ENCODE measurements around the gene MLANA. TPM values are rescaled to one million over a fixed set of nuclear protein-coding genes. Genes with fewer than 3 reads are reported as not detected.

Gene MLANA
- total and polyA plus RNA-seq, 3 experiments from 2014 or later, result not detected

DNA sequence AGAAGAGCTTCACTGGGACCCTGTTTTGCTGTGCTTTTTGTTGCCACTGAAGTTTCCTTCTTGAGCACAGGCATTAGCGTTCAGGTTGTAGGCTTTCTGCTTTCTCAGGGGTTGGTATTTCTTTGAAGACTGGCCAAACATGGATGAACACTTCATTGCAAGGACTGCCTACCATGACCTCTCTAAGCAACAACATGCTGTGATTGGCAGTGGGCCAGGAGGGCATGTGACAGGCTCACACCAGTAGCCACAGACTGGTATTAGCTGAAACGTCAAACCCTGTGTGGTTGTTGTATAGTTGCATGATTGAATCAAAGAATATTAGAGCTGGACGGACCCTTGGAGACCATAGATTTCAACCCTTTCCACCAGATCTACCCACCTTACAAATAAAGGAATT is 20.0 kb upstream of the MLANA start:
- no peaks in the 10 kb centered on the region for H3K9me3 Mint-ChIP-seq
- Histone ChIP-seq H3K9me3 (ENCODE audit: low read length) (no peaks in the 10 kb centered on the region), H3K27me3 (ENCODE audit: insufficient read depth, low read length, poor library complexity, severe bottlenecking) (no peaks in the 10 kb centered on the region), H3K4me3 (ENCODE audit: low read length) (no peak overlapping the region), H3K36me3 (ENCODE audit: insufficient read depth, low read length) (no peaks in the 10 kb centered on the region), H3K4me1 (ENCODE audit: insufficient read depth, low read length) (no peaks in the 10 kb centered on the region), H3K27ac (ENCODE audit: low read depth, low read length) (no peak overlapping the region)
- H3K36me3 Mint-ChIP-seq, result peaks cover 0 to 6% (median 3%) of the 10 kb centered on the region in 3 donors
- peak overlapping the region in 1 of 8 donors; percentile 68 for H3K27ac Mint-ChIP-seq
- H3K27me3 Mint-ChIP-seq, result no peaks in the 10 kb centered on the region
- DNase-seq, result no peak
- H3K4me1 Mint-ChIP-seq, result peaks cover 10 to 32% (median 19%) of the 10 kb centered on the region in 3 donors
- ChIA-PET CTCF (interaction anchor here (1.0 to 2.9 kb wide), 3 partner anchors 14 to 39 kb away, joined by 3 to 19 read pairs (median 3); partner anchors contain the start of gene ERMP1), POLR2A (no interaction called here)
- no peak overlapping the region for H3K4me3 Mint-ChIP-seq

DNA sequence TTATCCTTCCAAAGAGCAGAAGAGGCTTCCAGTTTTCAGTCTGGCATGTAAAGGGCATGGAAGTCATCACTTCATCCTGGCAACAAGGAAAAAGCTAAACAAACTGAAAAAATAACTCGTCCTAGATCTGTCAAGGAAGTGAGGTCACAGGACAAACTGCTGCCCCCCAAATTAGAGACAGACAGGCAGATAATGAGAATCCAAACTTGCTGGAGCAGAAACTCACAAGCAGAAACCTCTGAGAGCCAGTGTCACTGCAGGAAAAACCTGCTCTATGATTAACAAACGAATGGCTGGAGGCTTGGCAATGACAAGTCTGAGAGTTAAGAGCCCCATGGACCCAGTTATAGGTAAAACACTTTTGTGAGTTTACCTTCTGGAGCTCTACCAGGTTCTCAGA is 18.9 kb upstream of the MLANA start:
- no peaks in the 10 kb centered on the region for H3K9me3 Mint-ChIP-seq
- Histone ChIP-seq H3K9me3 (ENCODE audit: low read length) (no peaks in the 10 kb centered on the region), H3K27me3 (ENCODE audit: insufficient read depth, low read length, poor library complexity, severe bottlenecking) (no peaks in the 10 kb centered on the region), H3K36me3 (ENCODE audit: insufficient read depth, low read length) (no peaks in the 10 kb centered on the region), H3K4me3 (ENCODE audit: low read length) (no peak overlapping the region), H3K27ac (ENCODE audit: low read depth, low read length) (no peak overlapping the region), H3K4me1 (ENCODE audit: insufficient read depth, low read length) (no peaks in the 10 kb centered on the region)
- no peak overlapping the region for H3K27ac Mint-ChIP-seq
- no peak overlapping the region for H3K4me3 Mint-ChIP-seq
- peaks cover 10 to 32% (median 19%) of the 10 kb centered on the region in 3 donors for H3K4me1 Mint-ChIP-seq
- POLR2A ChIA-PET, result no interaction called here
- no peaks in the 10 kb centered on the region for H3K27me3 Mint-ChIP-seq
- no peak for DNase-seq
- H3K36me3 Mint-ChIP-seq, result peaks cover 0 to 6% (median 3%) of the 10 kb centered on the region in 3 donors
- CTCF ChIA-PET, result no interaction called here

DNA sequence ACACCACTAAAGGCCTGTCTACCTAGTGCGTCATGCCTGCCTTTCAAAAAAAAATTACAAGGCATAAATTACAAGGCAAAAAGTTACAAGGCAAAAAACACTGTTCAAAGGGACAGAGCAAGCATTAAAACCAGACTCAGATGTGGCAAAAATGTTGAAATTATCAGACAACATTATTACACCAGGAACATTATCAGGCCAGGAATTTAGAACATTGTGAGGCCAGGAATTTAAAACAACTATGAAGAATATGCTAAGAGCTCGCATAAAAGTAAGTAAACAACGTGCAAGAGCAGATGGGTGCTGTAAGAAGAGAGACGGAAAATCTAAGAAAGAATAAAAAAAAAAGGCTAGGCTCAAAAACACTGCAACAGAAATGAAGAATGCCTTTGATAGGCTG is 18.2 kb upstream of the MLANA start:
- ChIA-PET POLR2A (no interaction called here), CTCF (no interaction called here)
- H3K27ac Mint-ChIP-seq, result no peak overlapping the region
- H3K27ac ChIP-seq (ENCODE audit: low read depth, low read length), result no peak overlapping the region
- DNase-seq, result no peak
- peaks cover 0 to 6% (median 3%) of the 10 kb centered on the region in 3 donors for H3K36me3 Mint-ChIP-seq
- H3K9me3 ChIP-seq (ENCODE audit: low read length), result no peaks in the 10 kb centered on the region
- H3K27me3 ChIP-seq (ENCODE audit: insufficient read depth, low read length, poor library complexity, severe bottlenecking), result no peaks in the 10 kb centered on the region
- H3K4me3 Mint-ChIP-seq, result no peak overlapping the region
- no peaks in the 10 kb centered on the region for H3K27me3 Mint-ChIP-seq
- no peaks in the 10 kb centered on the region for H3K4me1 ChIP-seq (ENCODE audit: insufficient read depth, low read length)
- no peak overlapping the region for H3K4me3 ChIP-seq (ENCODE audit: low read length)
- H3K4me1 Mint-ChIP-seq, result peaks cover 10 to 32% (median 19%) of the 10 kb centered on the region in 3 donors
- no peaks in the 10 kb centered on the region for H3K36me3 ChIP-seq (ENCODE audit: insufficient read depth, low read length)
- H3K9me3 Mint-ChIP-seq, result no peaks in the 10 kb centered on the region

DNA sequence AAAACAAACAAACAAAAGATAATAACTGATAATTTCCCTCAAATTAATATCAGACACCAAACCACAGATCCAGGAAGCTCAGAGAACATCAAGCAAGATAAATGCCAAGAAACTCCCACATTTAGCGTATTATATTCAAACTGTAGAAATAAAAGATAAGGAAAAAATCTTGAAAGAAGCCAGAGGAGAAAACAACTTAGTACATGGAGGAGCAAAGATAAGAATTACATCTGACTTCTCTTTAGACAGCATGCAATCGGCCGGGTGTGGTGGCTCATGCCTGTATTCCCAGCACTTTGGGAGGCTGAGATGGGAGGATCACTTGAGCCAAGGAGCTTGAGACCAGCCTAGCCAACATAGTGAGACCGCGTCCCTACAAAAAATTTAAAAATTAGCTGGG is 17.2 kb upstream of the MLANA start:
- Mint-ChIP-seq H3K9me3 (no peaks in the 10 kb centered on the region), H3K27ac (peak overlapping the region in 1 of 8 donors; percentile 58), H3K4me1 (peaks cover 10 to 32% (median 19%) of the 10 kb centered on the region in 3 donors), H3K27me3 (no peaks in the 10 kb centered on the region), H3K4me3 (no peak overlapping the region), H3K36me3 (peaks cover 0 to 6% (median 2%) of the 10 kb centered on the region in 3 donors)
- Histone ChIP-seq H3K4me3 (ENCODE audit: low read length) (no peak overlapping the region), H3K4me1 (ENCODE audit: insufficient read depth, low read length) (no peaks in the 10 kb centered on the region), H3K27me3 (ENCODE audit: insufficient read depth, low read length, poor library complexity, severe bottlenecking) (no peaks in the 10 kb centered on the region), H3K36me3 (ENCODE audit: insufficient read depth, low read length) (no peaks in the 10 kb centered on the region), H3K27ac (ENCODE audit: low read depth, low read length) (no peak overlapping the region), H3K9me3 (ENCODE audit: low read length) (no peaks in the 10 kb centered on the region)
- DNase-seq, result no peak
- ChIA-PET CTCF (interaction anchor here (0.8 to 1.3 kb wide), 2 partner anchors 10 to 13 kb away, joined by 3 to 4 read pairs; no protein-coding TSS in a partner anchor), POLR2A (no interaction called here)

DNA sequence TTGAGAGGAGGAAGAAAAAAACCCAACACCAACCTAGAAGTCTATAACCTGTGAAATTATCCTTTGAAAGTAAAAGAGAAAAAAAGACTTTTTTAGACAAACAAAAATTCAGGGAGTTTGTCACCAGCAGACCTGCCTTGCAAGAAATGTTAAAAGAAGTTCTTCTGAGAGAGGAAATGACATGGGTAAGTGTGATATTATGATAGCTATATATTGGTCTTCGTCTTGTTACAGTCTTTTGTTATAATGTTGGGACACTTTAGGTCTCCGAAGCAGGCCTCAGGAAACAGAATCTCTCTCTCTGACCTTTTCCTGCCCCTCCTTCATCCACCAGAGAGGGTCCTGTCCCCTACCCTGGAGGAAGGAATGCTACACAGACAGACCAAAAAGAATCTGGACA is 16.6 kb upstream of the MLANA start:
- H3K36me3 ChIP-seq (ENCODE audit: insufficient read depth, low read length), result no peaks in the 10 kb centered on the region
- H3K4me3 ChIP-seq (ENCODE audit: low read length), result no peak overlapping the region
- no peaks in the 10 kb centered on the region for H3K27me3 Mint-ChIP-seq
- no peaks in the 10 kb centered on the region for H3K9me3 ChIP-seq (ENCODE audit: low read length)
- peaks cover 10 to 32% (median 19%) of the 10 kb centered on the region in 3 donors for H3K4me1 Mint-ChIP-seq
- peaks cover 0 to 6% (median 2%) of the 10 kb centered on the region in 3 donors for H3K36me3 Mint-ChIP-seq
- no peaks in the 10 kb centered on the region for H3K4me1 ChIP-seq (ENCODE audit: insufficient read depth, low read length)
- POLR2A ChIA-PET, result no interaction called here
- no peak overlapping the region for H3K4me3 Mint-ChIP-seq
- no peaks in the 10 kb centered on the region for H3K9me3 Mint-ChIP-seq
- H3K27ac Mint-ChIP-seq, result peak overlapping the region in 2 of 8 donors; percentile 26 to 77
- no peak overlapping the region for H3K27ac ChIP-seq (ENCODE audit: low read depth, low read length)
- no peaks in the 10 kb centered on the region for H3K27me3 ChIP-seq (ENCODE audit: insufficient read depth, low read length, poor library complexity, severe bottlenecking)
- CTCF ChIA-PET, result interaction anchor here (1.1 to 1.3 kb wide), 2 partner anchors 11 to 12 kb away, joined by 3 to 4 read pairs; no protein-coding TSS in a partner anchor
- no peak for DNase-seq

DNA sequence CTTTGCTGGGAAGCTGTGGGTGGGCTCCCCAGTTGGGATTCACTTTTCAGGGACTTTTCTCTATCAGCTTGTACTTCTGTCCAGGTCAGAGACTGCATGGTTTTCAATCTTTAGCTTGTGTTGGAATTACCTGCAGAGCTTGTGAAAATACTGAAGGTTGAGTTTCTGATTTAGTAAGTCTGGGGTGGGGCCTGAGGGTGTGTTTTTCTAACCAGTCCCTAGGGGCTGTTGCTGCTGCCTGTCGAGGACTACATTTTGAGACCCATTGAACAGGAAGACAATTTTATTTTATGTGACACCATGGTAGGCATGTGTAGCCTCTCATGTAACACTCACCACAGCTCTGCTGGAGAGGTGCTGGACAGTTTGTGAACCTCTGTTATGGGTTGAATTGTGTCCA is 14.7 kb upstream of the MLANA start:
- H3K27me3 ChIP-seq (ENCODE audit: insufficient read depth, low read length, poor library complexity, severe bottlenecking), result no peaks in the 10 kb centered on the region
- H3K27ac ChIP-seq (ENCODE audit: low read depth, low read length), result no peak overlapping the region
- no peaks in the 10 kb centered on the region for H3K9me3 ChIP-seq (ENCODE audit: low read length)
- DNase-seq, result no peak
- Mint-ChIP-seq H3K36me3 (peaks cover 0 to 3% (median 0%) of the 10 kb centered on the region in 3 donors), H3K27ac (peak overlapping the region in 1 of 8 donors; percentile 35), H3K4me3 (no peak overlapping the region), H3K4me1 (peaks cover 0 to 21% (median 19%) of the 10 kb centered on the region in 3 donors), H3K9me3 (no peaks in the 10 kb centered on the region), H3K27me3 (no peaks in the 10 kb centered on the region)
- ChIA-PET CTCF (interaction anchor here (1.3 kb wide), 1 partner anchor 11 kb away, joined by 4 read pairs; no protein-coding TSS in a partner anchor), POLR2A (no interaction called here)
- no peak overlapping the region for H3K4me3 ChIP-seq (ENCODE audit: low read length)
- H3K4me1 ChIP-seq (ENCODE audit: insufficient read depth, low read length), result no peaks in the 10 kb centered on the region
- no peaks in the 10 kb centered on the region for H3K36me3 ChIP-seq (ENCODE audit: insufficient read depth, low read length)

DNA sequence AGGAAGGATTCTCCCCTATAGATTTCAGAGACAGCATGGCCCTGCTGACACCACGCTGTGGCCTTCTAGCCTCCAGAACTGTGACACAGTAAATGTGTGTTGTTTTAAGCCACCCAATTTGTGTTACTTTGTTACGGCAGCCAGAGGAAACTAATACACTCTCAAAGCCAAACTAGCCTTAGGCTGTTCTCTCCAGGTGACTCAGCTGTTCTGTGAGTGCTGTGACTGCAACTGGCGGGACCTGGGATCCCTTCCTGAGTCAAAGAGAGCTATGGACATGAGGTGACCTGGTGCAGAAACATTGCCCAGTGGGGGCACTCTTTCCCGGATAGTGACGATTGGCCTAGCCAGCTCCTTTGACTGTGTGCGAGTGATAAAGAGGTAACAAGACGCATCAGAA is 14.0 kb upstream of the MLANA start:
- POLR2A ChIA-PET, result no interaction called here

DNA sequence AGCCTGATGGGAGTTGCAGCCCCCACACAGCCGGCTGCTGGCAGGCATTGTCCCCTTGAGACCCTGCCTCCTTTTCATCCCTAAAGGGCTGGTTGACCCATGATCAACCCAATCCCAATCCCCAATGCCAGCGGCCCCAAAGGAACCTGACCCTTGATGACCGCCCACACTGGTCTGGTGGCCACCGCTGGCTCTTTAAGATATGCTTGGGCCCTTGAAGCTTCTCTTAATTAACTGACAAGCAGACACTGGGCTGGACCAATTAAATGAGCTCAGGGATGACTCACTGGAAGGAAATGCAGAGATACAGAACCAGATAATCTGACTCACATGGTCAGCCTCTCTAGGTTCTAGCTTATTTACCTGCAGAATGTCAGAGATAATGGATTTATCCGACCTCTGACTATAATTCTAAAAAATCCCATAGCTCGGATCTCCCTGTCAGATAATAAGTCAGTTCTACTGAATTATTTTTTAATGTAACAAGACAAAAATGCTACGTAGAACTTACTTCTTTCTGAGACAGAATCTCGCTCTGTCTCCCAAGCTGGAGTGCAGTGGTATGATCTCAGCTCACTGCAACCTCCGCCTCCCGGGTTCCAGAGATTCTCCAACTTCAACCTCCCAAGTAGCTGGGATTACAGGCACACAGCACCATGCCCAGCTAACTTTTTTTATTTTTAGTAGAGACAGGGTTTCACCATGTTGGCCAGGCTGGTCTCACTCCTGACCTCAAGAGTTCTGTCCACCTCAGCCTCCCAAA is 11.1 kb upstream of the MLANA start:
- no peak overlapping the region for H3K4me3 ChIP-seq (ENCODE audit: low read length)
- Mint-ChIP-seq H3K4me1 (peaks cover 0 to 8% (median 4%) of the 10 kb centered on the region in 3 donors), H3K9me3 (no peaks in the 10 kb centered on the region), H3K27me3 (no peaks in the 10 kb centered on the region), H3K27ac (peak overlapping the region in 1 of 8 donors; percentile 57), H3K4me3 (peak overlapping the region in 1 of 7 donors; percentile 61), H3K36me3 (peaks cover 0 to 3% (median 0%) of the 10 kb centered on the region in 3 donors)
- H3K27ac ChIP-seq (ENCODE audit: low read depth, low read length), result peak overlapping the region; percentile 11
- no peaks in the 10 kb centered on the region for H3K4me1 ChIP-seq (ENCODE audit: insufficient read depth, low read length)
- ChIA-PET CTCF (interaction anchor here (1.7 kb wide), 1 partner anchor 175 kb away, joined by 4 read pairs; no protein-coding TSS in a partner anchor), POLR2A (interaction anchor here (0.7 kb wide), 1 partner anchor 136 kb away, joined by 3 read pairs; no protein-coding TSS in a partner anchor)
- no peaks in the 10 kb centered on the region for H3K36me3 ChIP-seq (ENCODE audit: insufficient read depth, low read length)
- DNase-seq, result no peak
- H3K9me3 ChIP-seq (ENCODE audit: low read length), result no peaks in the 10 kb centered on the region
- no peaks in the 10 kb centered on the region for H3K27me3 ChIP-seq (ENCODE audit: insufficient read depth, low read length, poor library complexity, severe bottlenecking)

More for the DNA sequence above, 14.0 kb upstream of the MLANA start:
- peaks cover 0 to 3% (median 0%) of the 10 kb centered on the region in 3 donors for H3K36me3 Mint-ChIP-seq
- no peak overlapping the region for H3K4me3 Mint-ChIP-seq
- H3K27me3 ChIP-seq (ENCODE audit: insufficient read depth, low read length, poor library complexity, severe bottlenecking), result no peaks in the 10 kb centered on the region
- CTCF ChIA-PET, result interaction anchor here (1.3 kb wide), 1 partner anchor 10 kb away, joined by 4 read pairs; no protein-coding TSS in a partner anchor
- H3K4me1 Mint-ChIP-seq, result peaks cover 0 to 21% (median 19%) of the 10 kb centered on the region in 3 donors
- H3K4me1 ChIP-seq (ENCODE audit: insufficient read depth, low read length), result no peaks in the 10 kb centered on the region
- H3K27ac Mint-ChIP-seq, result no peak overlapping the region
- H3K27ac ChIP-seq (ENCODE audit: low read depth, low read length), result no peak overlapping the region
- H3K4me3 ChIP-seq (ENCODE audit: low read length), result no peak overlapping the region
- no peaks in the 10 kb centered on the region for H3K36me3 ChIP-seq (ENCODE audit: insufficient read depth, low read length)
- H3K27me3 Mint-ChIP-seq, result no peaks in the 10 kb centered on the region
- DNase-seq, result no peak
- H3K9me3 Mint-ChIP-seq, result no peaks in the 10 kb centered on the region
- H3K9me3 ChIP-seq (ENCODE audit: low read length), result no peaks in the 10 kb centered on the region
